Activated CD4-positive, alpha-beta T cell treated with anti-CD3 and anti-CD28 coated beads, Interleukin-2, Interleukin-6, amounts not matched to agents 100 ng/mL and 50 ng/mL, durations not matched to agents 16 hours and 8 hours (primary cell): ENCODE results near the gene CRB2.
"Not testable (repeated sequence)": the region's sequence is repeated elsewhere in the genome, so short reads cannot be mapped to it uniquely, and the experiment has no call there.

Experiments
- DNase-seq: peaks from one replicate; pipeline ENCODE4 v3.0.0-alpha.2; 2020

CRB2 gene

GRCh38 chr9:123383512-123384170, 27.6 kb downstream of the CRB2 start:
- no peak for DNase-seq

- DNase-seq: no peak
These were observed 31.7 kb downstream of the CRB2 start for GRCh38 chr9:123387686-123388085.

DNA sequence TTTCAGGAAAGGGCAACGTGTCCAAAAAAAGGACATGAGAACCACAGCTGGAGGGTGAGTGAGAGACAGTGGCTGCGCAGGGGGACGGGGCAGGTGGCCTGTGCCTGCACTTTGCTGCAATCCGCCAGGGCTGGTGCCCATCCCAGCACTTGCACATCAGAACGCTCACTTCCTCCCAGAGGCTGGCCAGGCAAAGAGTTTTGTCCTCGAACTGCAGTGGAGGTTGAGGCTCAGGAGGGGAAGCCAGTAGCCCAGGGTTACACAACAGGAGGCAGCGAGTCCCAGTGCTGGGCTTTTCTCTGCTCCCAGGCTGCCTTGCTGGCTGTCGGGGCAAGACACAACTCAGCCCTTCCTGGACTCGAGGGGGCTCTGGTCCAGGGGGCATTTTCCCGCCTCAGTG, 33.1 kb downstream of the CRB2 start:
- no peak for DNase-seq

GRCh38 chr9:123389698-123390097, 33.7 kb downstream of the CRB2 start:
- DNase-seq: no peak

DNA sequence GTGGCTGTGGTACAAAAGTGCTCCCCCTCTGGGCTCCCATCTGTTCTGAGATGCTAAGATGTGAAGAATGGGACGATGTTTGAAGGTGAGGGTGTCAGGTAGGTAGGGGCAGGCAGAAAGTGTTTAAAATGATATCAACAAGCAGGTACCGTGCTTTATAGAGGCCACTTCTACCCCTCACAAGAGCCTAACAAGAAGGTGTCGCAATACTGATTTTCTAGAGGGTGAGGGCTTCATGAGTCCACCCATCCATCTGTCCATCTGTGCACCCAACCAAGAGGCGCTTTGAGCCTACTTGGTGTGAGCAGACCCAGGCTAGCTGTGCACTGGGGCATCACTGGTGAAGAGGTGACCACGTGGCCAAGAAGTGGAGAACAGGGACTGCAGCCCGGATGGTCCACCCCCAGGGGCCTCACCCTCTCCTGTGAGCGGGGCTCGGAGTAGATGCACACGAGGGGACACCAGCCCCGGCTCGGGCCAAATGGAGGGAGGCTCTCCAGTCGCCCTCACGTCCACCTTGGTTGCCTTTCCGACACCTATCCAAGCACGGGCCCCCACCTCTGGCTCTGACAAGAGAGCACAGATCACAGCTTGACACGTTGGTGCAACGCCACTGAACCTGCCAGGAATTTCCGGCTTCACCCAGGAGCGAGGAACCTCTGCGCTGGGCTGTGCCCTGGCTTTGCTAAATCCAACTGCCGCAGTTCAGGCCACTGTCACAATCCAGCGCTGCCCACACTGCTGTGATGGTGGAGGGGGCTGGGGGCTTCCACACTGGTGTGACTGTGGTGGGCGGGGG, 34.5 kb downstream of the CRB2 start:
- DNase-seq: no peak

DNA sequence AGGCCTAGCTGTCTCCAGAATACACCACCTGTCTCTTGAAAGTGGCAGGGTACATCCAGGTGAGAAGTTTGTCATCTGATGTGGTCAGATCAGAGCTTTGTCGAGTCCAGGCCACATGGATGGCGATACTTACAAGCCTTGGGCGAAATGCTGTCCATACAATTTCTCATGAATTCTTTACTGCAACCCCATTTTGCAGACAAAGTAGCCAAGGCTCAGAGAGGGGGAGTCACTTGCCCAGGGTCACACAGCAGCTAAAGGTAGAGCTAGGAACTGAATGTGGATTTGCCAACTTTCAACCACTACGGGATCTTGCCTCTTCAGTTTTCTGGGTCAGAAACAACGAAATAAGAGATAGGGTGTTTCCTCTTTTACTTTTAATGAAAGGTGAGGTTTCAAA, 35.2 kb downstream of the CRB2 start:
- no peak for DNase-seq

DNA sequence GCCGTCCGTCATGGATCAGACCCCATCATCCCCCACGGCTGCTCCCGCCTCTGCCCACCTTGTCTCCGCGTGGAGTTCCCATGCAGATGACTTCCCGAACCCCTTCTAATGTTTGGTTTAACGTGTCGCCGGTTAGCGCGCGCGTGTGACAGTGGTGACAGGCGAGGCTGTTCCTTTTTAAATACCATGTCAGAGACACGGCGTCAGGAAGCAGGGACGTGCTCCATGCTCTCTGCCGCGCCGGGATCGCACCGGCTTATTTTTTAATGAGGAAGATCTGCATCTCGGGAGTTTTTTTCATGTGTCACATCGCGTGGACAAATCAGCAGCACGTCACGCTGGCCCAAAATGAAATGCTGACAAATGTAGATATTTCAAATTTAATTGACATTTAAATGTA, 35.9 kb downstream of the CRB2 start:
- no peak for DNase-seq

DNA sequence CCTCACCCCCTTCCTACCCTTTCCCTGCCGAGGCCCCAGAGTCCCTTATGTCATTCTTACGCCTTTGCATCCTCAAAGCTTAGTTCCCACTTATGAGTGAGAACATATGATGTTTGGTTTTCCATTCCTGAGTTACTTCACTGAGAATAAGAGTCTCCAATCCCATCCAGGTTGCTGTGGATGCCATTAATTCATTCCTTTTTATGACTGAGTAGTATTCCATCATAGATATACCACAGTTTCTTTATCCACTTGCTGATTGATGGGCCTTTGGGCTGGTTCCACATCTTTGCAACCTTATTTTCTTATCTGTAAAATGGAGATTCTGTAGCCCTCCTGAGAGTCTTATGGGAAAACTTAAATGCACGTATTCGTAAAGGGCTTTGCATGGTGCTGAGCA, 36.8 kb downstream of the CRB2 start:
- no peak for DNase-seq

DNA sequence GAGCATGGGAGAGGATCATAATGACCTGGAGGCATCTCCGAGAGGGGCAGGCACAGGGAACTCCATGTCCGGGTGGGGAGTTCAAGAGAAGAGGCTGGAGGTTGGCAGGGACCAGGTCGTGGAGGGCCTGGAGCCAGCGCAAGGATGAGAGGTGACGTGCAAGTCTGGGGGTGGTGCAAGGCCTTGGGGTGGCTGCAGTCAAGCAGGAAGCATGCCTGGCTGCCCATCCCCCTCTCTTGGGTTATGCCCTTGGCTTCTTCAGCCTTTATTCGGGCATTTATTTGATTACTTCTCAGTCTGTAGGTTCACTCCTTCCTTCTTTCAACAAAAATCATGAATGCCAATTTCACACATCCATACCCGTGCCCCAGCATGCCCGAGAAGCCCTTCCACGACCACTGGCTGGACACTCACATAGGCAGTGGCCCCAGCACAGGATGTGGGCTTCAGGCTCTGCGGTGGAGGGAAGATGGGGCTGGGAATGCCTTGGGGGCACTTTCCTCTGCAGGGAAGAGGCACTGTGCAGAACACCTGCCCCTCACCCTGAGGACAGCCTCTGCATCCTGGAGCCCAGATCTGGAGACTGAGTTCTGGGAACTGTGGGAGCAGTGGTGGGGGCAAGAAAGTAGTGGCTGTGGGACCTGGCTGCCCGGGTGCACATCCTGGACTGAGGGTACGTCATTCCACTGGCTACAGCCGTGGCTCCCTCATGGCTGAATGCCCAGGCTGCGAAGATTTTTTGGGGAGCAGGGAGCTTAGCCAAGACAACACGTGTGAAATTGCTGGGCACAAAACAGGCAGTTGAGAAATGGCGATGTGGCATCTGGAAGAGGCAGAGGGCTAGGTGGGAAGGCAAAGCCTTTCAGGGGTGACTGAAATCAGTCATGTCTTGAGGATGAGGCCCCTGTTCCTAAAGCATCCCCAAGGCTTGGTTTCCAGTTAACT, 38.6 kb downstream of the CRB2 start:
- no peak for DNase-seq

- DNase-seq: no peak
These were observed 39.3 kb downstream of the CRB2 start for GRCh38 chr9:123395276-123395688.

- no peak for DNase-seq
These were observed 39.9 kb downstream of the CRB2 start for GRCh38 chr9:123395689-123396511.

DNA sequence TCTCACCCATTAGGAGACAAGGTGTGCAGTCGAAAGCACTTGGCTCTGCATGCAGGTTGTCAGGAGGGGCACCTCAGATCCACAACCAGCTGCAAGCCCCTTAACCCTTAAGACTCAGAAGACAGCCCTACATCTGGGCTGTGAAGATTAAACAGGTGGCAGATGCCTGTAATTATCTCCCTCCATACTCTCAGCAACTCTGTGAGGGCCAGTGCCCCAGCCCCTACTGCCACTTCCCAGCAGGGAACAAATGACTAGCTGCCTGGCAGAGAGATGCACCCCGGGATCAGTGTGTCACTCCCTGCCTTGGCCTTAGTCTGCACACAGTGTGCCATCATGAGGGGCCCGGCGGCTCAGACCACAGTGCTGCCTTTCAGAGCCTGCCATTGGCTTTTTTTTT, 42.0 kb downstream of the CRB2 start:
- DNase-seq: no peak

- DNase-seq: not testable (repeated sequence)
These were observed 42.9 kb downstream of the CRB2 start for GRCh38 chr9:123398938-123399337.

DNA sequence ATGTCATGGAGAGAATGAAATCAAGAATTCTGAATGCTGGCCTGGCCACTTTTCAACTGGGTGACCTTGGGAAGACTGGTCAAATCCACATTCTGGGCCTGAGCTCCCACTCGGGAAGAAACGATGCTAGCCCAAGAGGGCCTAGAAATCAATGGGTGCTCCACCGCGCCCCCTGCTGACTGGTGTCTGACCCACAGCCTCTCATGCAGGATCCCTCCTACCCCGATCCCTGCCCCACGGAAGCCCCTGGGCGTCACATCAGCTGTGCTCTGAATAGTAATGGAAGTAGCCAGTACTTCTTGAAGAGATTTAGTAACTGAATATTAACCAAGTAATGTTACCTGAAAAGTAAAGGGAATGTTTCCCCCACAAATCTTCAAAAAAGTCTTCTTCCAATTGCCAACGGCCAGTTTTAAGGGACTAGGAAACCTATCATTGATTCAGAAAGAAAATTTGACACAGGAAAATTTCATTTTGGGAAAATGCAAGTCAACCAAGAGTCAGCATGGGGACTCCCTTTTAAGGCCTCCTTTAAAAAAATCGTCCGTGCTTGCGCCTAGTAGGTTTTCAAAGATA, 43.9 kb downstream of the CRB2 start:
- DNase-seq: peak; percentile 35

GRCh38 chr9:123400926-123401503, 45.0 kb downstream of the CRB2 start:
- DNase-seq: no peak

GRCh38 chr9:123401879-123402513, 46.0 kb downstream of the CRB2 start:
- peak; percentile 33 for DNase-seq

GRCh38 chr9:123402981-123403509, 47.0 kb downstream of the CRB2 start:
- no peak for DNase-seq

- no peak for DNase-seq
These were observed 50.0 kb downstream of the CRB2 start for GRCh38 chr9:123406016-123406415.

DNA sequence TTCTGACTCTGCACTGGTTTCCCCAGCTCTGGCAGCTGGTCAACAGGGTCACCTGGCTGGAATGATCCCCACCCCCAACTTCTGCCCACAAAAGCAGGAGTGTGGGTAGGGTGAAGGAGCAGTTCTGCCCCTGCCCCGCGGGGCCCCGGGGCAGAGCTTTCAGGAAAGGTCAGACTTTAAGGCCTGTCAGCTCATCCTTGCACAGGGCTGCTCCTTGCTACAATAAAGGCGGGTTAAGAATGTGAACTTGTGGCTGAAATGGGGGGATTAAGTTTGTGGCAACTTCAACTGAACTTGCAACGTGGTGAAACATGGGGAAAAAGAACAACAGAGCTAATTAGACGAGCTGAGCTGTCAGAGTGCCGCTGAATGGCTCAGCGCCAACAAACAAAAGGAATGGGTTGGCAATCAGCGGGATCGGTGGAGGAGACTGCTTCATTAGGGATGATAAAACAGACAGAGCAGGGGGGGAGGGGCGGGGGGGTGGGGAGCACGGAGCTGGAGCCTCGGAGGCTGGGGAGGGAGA, 50.8 kb downstream of the CRB2 start:
- DNase-seq: no peak

- no peak for DNase-seq
These were observed 51.3 kb downstream of the CRB2 start for GRCh38 chr9:123407217-123407851.
